ENCODE results near the gene PDE4A.

- TF ChIP-seq TARDBP (IDR thresholded peaks at IDR 0.05) = no peak
- TF ChIP-seq FOXA1 (IDR thresholded peaks at IDR 0.05) = no peak
- TF ChIP-seq LEF1 (IDR thresholded peaks at IDR 0.05; ENCODE audit: borderline replicate concordance) = no peak
- no peak for TF ChIP-seq HDGF (IDR thresholded peaks at IDR 0.05; ENCODE audit: borderline replicate concordance)
- TF ChIP-seq FOXM1 (IDR thresholded peaks at IDR 0.05; ENCODE audit: borderline replicate concordance) = no peak
- no peak for TF ChIP-seq PKNOX1 (IDR thresholded peaks at IDR 0.05)
- TF ChIP-seq SUZ12 (IDR thresholded peaks at IDR 0.05) = no peak
- no peak for TF ChIP-seq SP1 (IDR thresholded peaks at IDR 0.05)
- TF ChIP-seq L3MBTL2 (conservative IDR thresholded peaks at IDR 0.05) = no peak
- TF ChIP-seq ARNT (IDR thresholded peaks at IDR 0.05) = no peak
These were observed 7.9 kb upstream of the PDE4A start for GRCh38 chr19:10412257-10412977.

Measured in HEK293T (cell line).